Smooth muscle cell (in vitro differentiated cells): ENCODE data around the gene XXYLT1. TPM values are rescaled to one million over a fixed set of nuclear protein-coding genes. Genes with fewer than 3 reads are reported as not detected.

ENCODE experiments used
- DNase-seq: peaks from one replicate; lab custom pipeline; 2025; ENCODE audit not compliant: unreplicated experiment; lab: John Stamatoyannopoulos, UW
- H2AFZ ChIP-seq: fragments of 200-600 bp; sonication (generic); 2 replicates; pipeline ENCODE4 v1.6.0; 2016; ENCODE audit warnings: antibody characterized with exemption, low read depth, mild to moderate bottlenecking
- H3F3A ChIP-seq: fragments of 200-600 bp; sonication (generic); 2 replicates; pipeline ENCODE4 v1.6.0; 2017; ENCODE audit warnings: antibody characterized with exemption, low read depth
- H3K27ac ChIP-seq: fragments of 200-600 bp; sonication (generic); 2 replicates; pipeline ENCODE4 v1.5.1; 2016; ENCODE audit warnings: low read depth, mild to moderate bottlenecking
- H3K27me3 ChIP-seq: fragments of 200-600 bp; sonication (generic); 2 replicates; pipeline ENCODE4 v1.6.1; 2016; ENCODE audit warnings: low read depth, mild to moderate bottlenecking
- H3K36me3 ChIP-seq: fragments of 200-600 bp; sonication (generic); 2 replicates; pipeline ENCODE4 v1.5.1; 2016; ENCODE audit warnings: low read depth
- H3K4me1 ChIP-seq: fragments of 200-600 bp; sonication (generic); 2 replicates; pipeline ENCODE4 v1.5.1; 2016; ENCODE audit warnings: low read depth
- H3K4me2 ChIP-seq: fragments of 200-600 bp; sonication (generic); 2 replicates; pipeline ENCODE4 v1.6.0; 2016; ENCODE audit warnings: mild to moderate bottlenecking
- H3K4me3 ChIP-seq: fragments of 200-600 bp; sonication (generic); 2 replicates; pipeline ENCODE4 v1.5.1; 2016; ENCODE audit warnings: mild to moderate bottlenecking
- H3K79me2 ChIP-seq: fragments of 200-600 bp; sonication (generic); 2 replicates; pipeline ENCODE4 v1.6.0; 2016; ENCODE audit warnings: low read depth, mild to moderate bottlenecking
- H3K9ac ChIP-seq: fragments of 200-600 bp; sonication (generic); 2 replicates; pipeline ENCODE4 v1.6.0; 2016; ENCODE audit warnings: low read depth
- H3K9me3 ChIP-seq: fragments of 200-600 bp; sonication (generic); replicated peaks from 2 replicates; pipeline ENCODE4 v1.5.1; 2016; ENCODE audit warnings: low read depth
- H4K20me1 ChIP-seq: fragments of 200-600 bp; sonication (generic); 2 replicates; pipeline ENCODE4 v1.6.0; 2016; ENCODE audit warnings: low read depth
- WGBS: methylation state at CpG from one replicate; pipeline ENCODE4 v1.1.7; 2016; ENCODE audit warnings: low lambda C conversion rate; 5-methylcytosine and 5-hydroxymethylcytosine counted together
- polyA plus RNA-seq: library from polyadenylated mRNA; unstranded; fragments of >200 nt; fragmentation: Nextera tagmentation; extraction: Ambion mirVana; gene quantifications from 2 replicates; pipeline ENCODE4 v1.2.1, GENCODE V29; 2016
- total RNA-seq: library from RNA; depleted of rRNA; stranded (reverse); fragments of >200 nt; gene quantifications from 2 replicates; pipeline ENCODE4 v1.2.3, GENCODE V29; 2014
- TF ChIP-seq, protein P1 (sequence below): fragments of 200-600 bp; sonication (generic); IDR thresholded peaks from 2 replicates; pipeline ENCODE4 v1.5.1; 2017; ENCODE audit warnings: borderline replicate concordance, mild to moderate bottlenecking, antibody characterized with exemption; ENCODE audit not compliant: insufficient read depth, poor library complexity, severe bottlenecking

Gene XXYLT1
- total and polyA plus RNA-seq, 2 experiments from 2014 or later: 22.2 to 35.4 TPM

DNA sequence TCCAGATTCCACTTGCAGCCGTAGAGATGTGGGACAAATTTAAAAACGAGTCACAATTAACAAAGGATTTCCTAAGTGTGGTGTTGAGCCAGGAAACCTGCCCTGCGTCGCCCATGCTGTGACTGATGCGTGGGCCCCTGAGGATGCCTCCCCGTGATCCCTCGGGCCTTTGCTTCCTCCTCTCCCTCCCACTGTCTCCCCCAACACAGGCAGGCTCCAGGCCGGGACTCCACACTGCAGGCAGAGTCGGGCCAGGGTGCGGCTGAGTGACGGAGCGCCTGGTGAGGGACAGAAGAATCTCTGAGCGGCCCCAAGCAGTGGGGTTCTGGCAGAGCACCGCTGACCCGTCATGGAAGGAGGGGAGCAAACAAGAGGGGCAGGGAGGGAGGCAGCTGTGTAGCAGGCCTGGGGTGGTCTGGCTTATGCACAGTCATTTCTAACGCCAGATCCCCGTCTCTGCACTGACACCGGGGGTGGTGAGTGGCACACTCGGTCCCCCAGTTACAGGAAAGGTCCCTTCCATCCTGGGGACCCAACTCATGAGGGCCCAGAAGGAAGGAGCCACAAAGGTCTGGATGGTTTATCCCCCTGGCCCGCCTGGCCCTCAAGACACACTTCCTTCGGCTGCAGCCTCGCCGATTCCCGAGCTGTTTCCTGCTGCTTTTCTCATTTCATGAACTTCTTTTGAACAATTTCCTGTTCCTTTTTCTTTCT lies 91.0 kb downstream of the XXYLT1 start:
- H3K27me3 ChIP-seq: no peaks in the 10 kb centered on the region
- H3F3A ChIP-seq: peaks cover 9% of the 10 kb centered on the region
- peaks cover 16% of the 10 kb centered on the region for H3K4me1 ChIP-seq
- H3K36me3 ChIP-seq: no peaks in the 10 kb centered on the region
- no peaks in the 10 kb centered on the region for H4K20me1 ChIP-seq
- H3K4me2 ChIP-seq: peak overlapping the region; percentile 49
- H3K79me2 ChIP-seq: no peaks in the 10 kb centered on the region
- H3K27ac ChIP-seq: peak overlapping the region; percentile 91
- WGBS: 69% methylated on average over 24 of the region's 24 CpGs
- no peak overlapping the region for H3K9ac ChIP-seq
- H3K4me3 ChIP-seq: no peak overlapping the region
- TF ChIP-seq, protein P1, sequence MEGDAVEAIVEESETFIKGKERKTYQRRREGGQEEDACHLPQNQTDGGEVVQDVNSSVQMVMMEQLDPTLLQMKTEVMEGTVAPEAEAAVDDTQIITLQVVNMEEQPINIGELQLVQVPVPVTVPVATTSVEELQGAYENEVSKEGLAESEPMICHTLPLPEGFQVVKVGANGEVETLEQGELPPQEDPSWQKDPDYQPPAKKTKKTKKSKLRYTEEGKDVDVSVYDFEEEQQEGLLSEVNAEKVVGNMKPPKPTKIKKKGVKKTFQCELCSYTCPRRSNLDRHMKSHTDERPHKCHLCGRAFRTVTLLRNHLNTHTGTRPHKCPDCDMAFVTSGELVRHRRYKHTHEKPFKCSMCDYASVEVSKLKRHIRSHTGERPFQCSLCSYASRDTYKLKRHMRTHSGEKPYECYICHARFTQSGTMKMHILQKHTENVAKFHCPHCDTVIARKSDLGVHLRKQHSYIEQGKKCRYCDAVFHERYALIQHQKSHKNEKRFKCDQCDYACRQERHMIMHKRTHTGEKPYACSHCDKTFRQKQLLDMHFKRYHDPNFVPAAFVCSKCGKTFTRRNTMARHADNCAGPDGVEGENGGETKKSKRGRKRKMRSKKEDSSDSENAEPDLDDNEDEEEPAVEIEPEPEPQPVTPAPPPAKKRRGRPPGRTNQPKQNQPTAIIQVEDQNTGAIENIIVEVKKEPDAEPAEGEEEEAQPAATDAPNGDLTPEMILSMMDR: no peak
- no peaks in the 10 kb centered on the region for H3K9me3 ChIP-seq
- peak overlapping the region; percentile 4 for H2AFZ ChIP-seq
- no peak for DNase-seq

DNA sequence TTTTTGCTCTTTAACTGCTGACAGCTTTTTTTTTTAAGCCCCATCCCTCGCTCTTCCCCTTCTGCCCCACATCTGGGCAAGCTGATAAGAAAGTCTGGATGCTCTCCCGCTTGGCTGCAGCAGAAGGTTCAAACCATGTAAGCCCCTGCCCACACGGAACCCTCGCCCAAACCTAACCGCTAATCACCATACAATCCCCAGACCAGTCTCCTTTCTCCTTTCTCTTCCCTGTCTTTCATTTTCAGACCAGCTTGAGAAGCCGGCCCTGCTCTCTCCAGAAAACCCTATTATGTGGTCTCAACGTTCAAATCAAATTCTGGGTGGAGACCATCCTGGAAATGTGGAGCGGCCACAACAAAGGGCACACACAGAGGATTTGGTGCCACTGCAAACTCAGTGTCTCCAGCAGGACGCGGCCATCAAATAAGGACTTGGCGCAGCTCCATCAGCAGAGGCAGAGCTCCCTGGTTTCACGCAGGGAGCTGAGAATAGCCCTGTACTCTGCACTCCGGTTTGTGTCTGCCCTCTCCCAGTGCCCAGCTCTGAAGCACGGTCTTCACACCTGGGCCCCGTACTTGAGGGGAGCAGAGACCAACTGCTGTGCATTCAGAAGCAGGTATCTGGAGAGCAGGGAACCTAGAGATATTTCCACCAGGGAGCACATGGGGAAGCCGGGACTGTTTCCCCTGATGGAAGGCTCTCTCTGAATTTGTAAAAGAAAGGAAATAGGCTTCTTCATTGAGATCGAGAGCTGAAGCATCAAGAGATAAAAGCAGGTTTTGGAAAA lies 92.6 kb downstream of the XXYLT1 start:
- no peak overlapping the region for H2AFZ ChIP-seq
- no peak for DNase-seq
- no peak overlapping the region for H3K9ac ChIP-seq
- no peak overlapping the region for H3K4me3 ChIP-seq
- no peaks in the 10 kb centered on the region for H4K20me1 ChIP-seq
- H3K36me3 ChIP-seq: no peaks in the 10 kb centered on the region
- peaks cover 20% of the 10 kb centered on the region for H3K4me1 ChIP-seq
- peak overlapping the region; percentile 60 for H3K27ac ChIP-seq
- no peaks in the 10 kb centered on the region for H3K27me3 ChIP-seq
- H3K79me2 ChIP-seq: no peaks in the 10 kb centered on the region
- H3F3A ChIP-seq: peaks cover 9% of the 10 kb centered on the region
- WGBS: 57% methylated on average over 17 of the region's 17 CpGs
- TF ChIP-seq, protein P1: no peak
- peak overlapping the region; percentile 54 for H3K4me2 ChIP-seq
- no peaks in the 10 kb centered on the region for H3K9me3 ChIP-seq

DNA sequence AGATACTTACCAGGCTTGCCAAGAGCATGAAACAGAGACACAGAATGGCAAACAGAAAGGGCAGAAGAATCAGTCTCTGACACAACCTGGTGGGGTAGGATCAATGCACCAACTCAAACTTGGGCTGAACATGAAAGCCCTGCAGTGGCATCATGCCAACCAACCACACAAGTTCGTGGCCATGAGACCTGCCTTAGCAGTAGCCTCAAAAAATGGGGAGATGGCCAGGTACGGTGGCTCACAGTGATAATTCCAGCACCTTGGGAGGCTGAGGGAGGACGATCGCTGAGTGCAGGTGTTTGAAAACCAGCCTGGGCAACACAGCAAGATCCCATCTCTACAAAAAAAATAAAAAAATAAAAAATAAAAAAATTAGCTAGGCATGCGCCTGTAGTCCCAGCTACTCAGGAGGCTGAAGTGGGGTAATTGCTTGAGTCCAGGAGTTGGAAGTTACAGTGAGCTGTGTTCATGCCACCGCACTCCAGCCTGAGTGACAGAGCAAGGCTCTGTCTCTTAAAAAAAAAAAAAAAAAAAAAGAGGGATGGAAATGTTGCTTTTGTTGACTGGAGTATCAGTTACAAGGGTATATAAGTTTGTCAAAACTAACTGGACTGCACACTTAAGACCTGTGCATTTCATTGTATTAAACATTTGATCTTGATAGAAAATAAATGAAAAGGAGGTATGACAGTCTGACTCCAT lies 93.4 kb downstream of the XXYLT1 start:
- peak overlapping the region; percentile 54 for H3K4me2 ChIP-seq

More for the DNA sequence above, 93.4 kb downstream of the XXYLT1 start:
- H2AFZ ChIP-seq: no peak overlapping the region
- WGBS: 92% methylated on average over 6 of the region's 6 CpGs
- H3K4me3 ChIP-seq: no peak overlapping the region
- peak overlapping the region; percentile 60 for H3K27ac ChIP-seq
- no peaks in the 10 kb centered on the region for H3K36me3 ChIP-seq
- TF ChIP-seq, protein P1: no peak
- H3K79me2 ChIP-seq: no peaks in the 10 kb centered on the region
- H3F3A ChIP-seq: peaks cover 9% of the 10 kb centered on the region
- no peak for DNase-seq
- H3K9ac ChIP-seq: no peak overlapping the region
- H3K4me1 ChIP-seq: peaks cover 17% of the 10 kb centered on the region
- H4K20me1 ChIP-seq: no peaks in the 10 kb centered on the region
- H3K9me3 ChIP-seq: no peaks in the 10 kb centered on the region
- no peaks in the 10 kb centered on the region for H3K27me3 ChIP-seq
